Measurements from ENCODE around the gene GPRC5C. TPM values are rescaled to one million over a fixed set of nuclear protein-coding genes. Genes with fewer than 3 reads are reported as not detected.
A peak's percentile ranks its signal among the peaks of the same experiment; 100 is the strongest.
"Not testable (repeated sequence)": the region's sequence is repeated elsewhere in the genome, so short reads cannot be mapped to it uniquely, and the experiment has no call there.

GPRC5C gene
- total RNA-seq, 1 donor from 2014 or later, result 29.1 TPM

DNA sequence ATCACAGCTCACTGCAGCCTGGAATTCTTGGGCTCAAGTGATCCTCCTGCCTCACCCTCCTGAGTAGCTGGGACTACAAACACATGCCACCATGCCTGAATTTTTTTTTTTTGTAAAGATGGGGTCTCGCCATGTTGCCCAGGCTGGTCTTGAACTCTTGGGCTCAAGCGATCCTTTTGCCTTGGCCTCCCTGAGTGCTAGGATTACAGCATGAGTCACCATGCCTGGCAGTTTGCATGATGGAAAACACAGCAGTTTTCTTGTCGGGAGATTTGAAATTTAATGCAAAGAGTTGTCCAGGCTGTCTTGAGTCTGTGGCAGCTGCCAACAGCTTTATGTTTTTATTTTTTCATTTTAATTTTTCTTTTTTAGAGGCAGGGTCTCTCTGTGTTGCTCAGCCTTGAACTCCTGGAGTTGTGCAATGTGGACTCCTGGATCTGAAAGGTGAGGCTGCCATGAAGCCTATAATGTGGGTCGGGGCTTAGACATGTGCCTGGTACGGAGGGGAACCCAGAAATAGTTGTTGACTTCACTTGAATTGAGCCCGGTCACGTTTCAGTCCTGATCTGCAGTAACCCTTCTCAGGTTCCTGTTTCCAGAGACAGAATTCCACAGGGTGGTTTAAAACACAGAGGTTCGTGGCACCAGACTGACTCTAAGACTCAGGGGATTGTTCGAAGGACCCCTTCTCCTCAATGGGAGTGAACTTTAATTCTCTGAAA is 53.3 kb downstream of the GPRC5C start:
- Histone ChIP-seq H3K36me3 (no peaks in the 10 kb centered on the region), H3K4me1 (no peaks in the 10 kb centered on the region), H3K4me3 (no peak overlapping the region), H3K9me3 (no peaks in the 10 kb centered on the region), H3K27me3 (no peaks in the 10 kb centered on the region), H3K27ac (no peak overlapping the region)
- intact Hi-C loops (cut with DNase I), result no loop called here
- TF ChIP-seq, protein P1, sequence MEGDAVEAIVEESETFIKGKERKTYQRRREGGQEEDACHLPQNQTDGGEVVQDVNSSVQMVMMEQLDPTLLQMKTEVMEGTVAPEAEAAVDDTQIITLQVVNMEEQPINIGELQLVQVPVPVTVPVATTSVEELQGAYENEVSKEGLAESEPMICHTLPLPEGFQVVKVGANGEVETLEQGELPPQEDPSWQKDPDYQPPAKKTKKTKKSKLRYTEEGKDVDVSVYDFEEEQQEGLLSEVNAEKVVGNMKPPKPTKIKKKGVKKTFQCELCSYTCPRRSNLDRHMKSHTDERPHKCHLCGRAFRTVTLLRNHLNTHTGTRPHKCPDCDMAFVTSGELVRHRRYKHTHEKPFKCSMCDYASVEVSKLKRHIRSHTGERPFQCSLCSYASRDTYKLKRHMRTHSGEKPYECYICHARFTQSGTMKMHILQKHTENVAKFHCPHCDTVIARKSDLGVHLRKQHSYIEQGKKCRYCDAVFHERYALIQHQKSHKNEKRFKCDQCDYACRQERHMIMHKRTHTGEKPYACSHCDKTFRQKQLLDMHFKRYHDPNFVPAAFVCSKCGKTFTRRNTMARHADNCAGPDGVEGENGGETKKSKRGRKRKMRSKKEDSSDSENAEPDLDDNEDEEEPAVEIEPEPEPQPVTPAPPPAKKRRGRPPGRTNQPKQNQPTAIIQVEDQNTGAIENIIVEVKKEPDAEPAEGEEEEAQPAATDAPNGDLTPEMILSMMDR (IDR thresholded peaks at IDR 0.05), result no peak
- no peak for DNase-seq (ENCODE audit: low spot score in 2 of 2)

DNA sequence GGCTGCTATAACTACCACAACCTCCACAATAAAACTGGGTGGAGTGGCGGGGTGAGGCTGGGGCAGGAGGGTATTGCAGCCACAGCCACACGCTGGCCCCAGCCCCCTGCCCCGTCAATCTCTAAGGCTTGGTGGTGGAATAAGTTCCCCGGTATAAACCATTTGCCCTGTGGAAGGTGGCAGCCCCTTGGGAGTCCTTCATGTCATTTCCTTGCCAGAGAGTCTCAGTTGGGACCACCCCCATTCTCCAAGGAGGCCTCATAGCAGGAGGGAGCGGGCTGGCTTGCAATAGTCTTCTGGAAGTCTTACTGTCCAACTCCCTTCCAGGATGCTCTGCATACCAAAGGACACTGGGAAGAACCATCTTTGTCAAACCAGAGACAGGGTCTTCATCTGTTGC is 54.0 kb downstream of the GPRC5C start:
- intact Hi-C loops (cut with DNase I), result no loop called here
- DNase-seq (ENCODE audit: low spot score in 2 of 2), result no peak
- Histone ChIP-seq H3K36me3 (no peaks in the 10 kb centered on the region), H3K4me1 (no peaks in the 10 kb centered on the region), H3K27me3 (no peaks in the 10 kb centered on the region), H3K27ac (no peak overlapping the region), H3K9me3 (no peaks in the 10 kb centered on the region), H3K4me3 (no peak overlapping the region)
- TF ChIP-seq, protein P1 (IDR thresholded peaks at IDR 0.05), result no peak

DNA sequence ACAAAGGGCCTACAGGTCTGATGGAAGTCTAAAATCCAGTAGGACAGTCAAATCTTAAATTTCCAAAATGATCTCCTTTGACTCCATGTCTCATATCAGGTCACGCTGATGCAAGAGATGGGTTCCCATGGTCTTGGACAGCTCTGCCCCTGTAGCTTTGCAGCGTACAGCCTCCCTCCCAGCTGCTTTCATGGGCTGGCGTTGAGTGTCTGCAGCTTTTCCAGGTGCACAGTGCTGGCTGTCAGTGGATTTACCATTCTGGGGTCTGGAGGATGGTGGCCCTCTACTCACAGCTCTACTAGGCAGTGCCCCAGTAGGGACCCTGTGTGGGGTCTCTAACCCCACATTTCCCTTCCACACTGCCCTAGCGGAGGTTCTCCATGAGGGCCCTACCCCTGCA is 56.4 kb downstream of the GPRC5C start:
- DNase-seq (ENCODE audit: low spot score in 2 of 2); intact Hi-C loops (cut with DNase I); H3K9me3 ChIP-seq; H3K36me3 ChIP-seq; H3K4me1 ChIP-seq; H3K4me3 ChIP-seq; H3K27me3 ChIP-seq; H3K27ac ChIP-seq: not testable (repeated sequence)

DNA sequence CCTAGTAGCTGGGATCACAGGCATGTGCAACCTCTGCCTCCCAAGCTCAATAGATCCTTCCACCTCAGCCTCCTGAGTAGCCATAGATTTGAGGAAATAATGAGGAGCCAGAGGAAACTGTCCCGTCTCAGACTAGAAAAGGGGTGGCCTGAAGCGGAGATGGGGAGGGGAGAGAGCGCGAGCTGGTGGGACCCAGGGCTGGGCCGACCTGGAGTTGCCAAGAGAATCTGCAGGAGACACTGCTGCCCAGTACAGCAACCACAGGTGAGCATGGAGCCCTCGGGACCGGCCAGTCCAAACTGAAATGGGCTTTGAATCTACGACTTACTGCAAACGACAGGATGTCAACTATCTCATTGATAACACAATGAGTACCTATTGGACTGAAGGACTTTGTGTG is 58.8 kb downstream of the GPRC5C start:
- DNase-seq (ENCODE audit: low spot score in 2 of 2), result peak in 1 of 2 donors; percentile 37
- Histone ChIP-seq H3K4me3 (no peak overlapping the region), H3K4me1 (no peaks in the 10 kb centered on the region), H3K27me3 (no peaks in the 10 kb centered on the region), H3K36me3 (no peaks in the 10 kb centered on the region), H3K9me3 (no peaks in the 10 kb centered on the region), H3K27ac (no peak overlapping the region)
- TF ChIP-seq, protein P1 (IDR thresholded peaks at IDR 0.05), result no peak
- intact Hi-C loops (cut with DNase I), result no loop called here

DNA sequence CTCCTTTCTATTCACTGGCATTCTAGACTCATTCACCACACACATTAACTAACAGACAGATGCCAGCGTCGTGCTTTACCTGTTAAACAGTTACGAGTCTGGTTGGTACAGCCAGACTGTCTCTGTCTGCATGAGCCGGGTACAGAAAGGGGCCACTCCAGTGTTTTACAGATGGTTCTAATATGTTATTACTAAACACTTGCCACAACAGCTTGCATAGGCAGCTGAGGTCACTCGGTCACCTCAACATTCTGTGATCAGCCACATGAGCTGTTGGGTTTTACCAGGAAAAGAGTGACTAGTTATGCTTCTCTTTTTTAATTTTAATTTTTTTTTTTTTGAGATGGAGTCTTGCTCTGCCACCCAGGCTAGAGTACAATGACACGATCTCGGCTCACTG is 59.7 kb downstream of the GPRC5C start:
- intact Hi-C loops (cut with DNase I), result no loop called here
- no peaks in the 10 kb centered on the region for H3K9me3 ChIP-seq
- no peak overlapping the region for H3K27ac ChIP-seq
- H3K27me3 ChIP-seq, result no peaks in the 10 kb centered on the region
- TF ChIP-seq, protein P1 (IDR thresholded peaks at IDR 0.05), result no peak
- no peaks in the 10 kb centered on the region for H3K4me1 ChIP-seq
- DNase-seq (ENCODE audit: low spot score in 2 of 2), result peak in 1 of 2 donors; percentile 34
- H3K36me3 ChIP-seq, result no peaks in the 10 kb centered on the region
- H3K4me3 ChIP-seq, result no peak overlapping the region

DNA sequence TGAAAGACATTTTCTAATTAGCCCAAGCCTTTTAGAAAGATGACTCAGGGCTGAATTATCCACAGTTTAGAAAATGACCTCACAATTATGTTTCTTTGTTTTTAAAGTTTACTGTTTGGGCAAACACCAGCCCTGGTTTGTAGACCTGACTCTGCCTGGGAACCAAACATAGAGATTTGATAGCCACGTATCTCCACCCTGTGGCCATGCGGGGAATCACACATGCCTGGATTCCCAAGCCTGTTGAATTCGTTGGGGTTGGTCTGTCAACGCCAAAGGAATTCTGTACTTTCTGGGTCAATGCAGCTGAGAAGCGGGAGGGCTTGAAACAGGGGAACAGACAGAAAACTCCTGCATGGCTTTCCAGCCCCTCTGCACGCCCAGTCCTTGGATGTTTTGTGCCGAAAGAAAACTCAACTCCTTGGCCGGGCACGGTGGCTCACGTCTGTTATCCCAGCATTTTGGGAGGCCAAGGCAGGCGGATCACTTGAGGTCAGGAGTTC is 61.5 kb downstream of the GPRC5C start:
- H3K9me3 ChIP-seq, result no peaks in the 10 kb centered on the region
- no peak overlapping the region for H3K27ac ChIP-seq
- peak; percentile 21 to 81 for DNase-seq (ENCODE audit: low spot score in 2 of 2)
- H3K4me1 ChIP-seq, result no peaks in the 10 kb centered on the region
- intact Hi-C loops (cut with DNase I), result loop anchor here (1.0 kb wide), 2 partner anchors 36 to 125 kb away; no protein-coding TSS in a partner anchor
- no peak overlapping the region for H3K4me3 ChIP-seq
- H3K27me3 ChIP-seq, result no peaks in the 10 kb centered on the region
- H3K36me3 ChIP-seq, result no peaks in the 10 kb centered on the region
- TF ChIP-seq, protein P1 (IDR thresholded peaks at IDR 0.05), result peak; percentile 86 to 90 (median 89)

Other genes starting within 250 kb of the GPRC5C start
- 243 TPM for gene RPL38, start 228.4 kb upstream of the GPRC5C start, total RNA-seq
- 30.3 TPM for gene TTYH2, start 218.5 kb upstream of the GPRC5C start, total RNA-seq
- not detected for gene DNAI2, start 157.9 kb upstream of the GPRC5C start, total RNA-seq
- 11.7 TPM for gene KIF19, start 105.9 kb upstream of the GPRC5C start, total RNA-seq
- gene BTBD17, start 70.2 kb upstream of the GPRC5C start, total RNA-seq, result not detected
- gene GPR142, start 64.6 kb upstream of the GPRC5C start, total RNA-seq, result not detected
- 21.9 TPM for gene CD300A, start 34.5 kb downstream of the GPRC5C start, total RNA-seq
- gene CD300LB, start 99.4 kb downstream of the GPRC5C start, total RNA-seq, result not detected
- not detected for gene CD300C, start 114.0 kb downstream of the GPRC5C start, total RNA-seq
- not detected for gene CD300H, start 135.4 kb downstream of the GPRC5C start, total RNA-seq
- gene CD300LD, start 160.2 kb downstream of the GPRC5C start, total RNA-seq, result not detected
- gene CD300E, start 191.7 kb downstream of the GPRC5C start, total RNA-seq, result 0.21 TPM